ENCODE results near the gene CYP24A1. TPM values are rescaled to one million over a fixed set of nuclear protein-coding genes. Genes with fewer than 3 reads are reported as not detected.

The CYP24A1 gene
- polyA plus RNA-seq, 3 donors, result not detected

GRCh38 chr20:54146672-54147071 is 27.1 kb downstream of the CYP24A1 start:
- H3K4me1 ChIP-seq (ENCODE audit: control insufficient read depth in 1 of 2, insufficient read depth in 2 of 2, low read length in 2 of 2), result no peaks in the 10 kb centered on the region
- intact Hi-C loops (cut with micrococcal nuclease), result no loop called here
- H4K20me1 ChIP-seq (ENCODE audit: insufficient read depth, low read length), result no peaks in the 10 kb centered on the region
- no peaks in the 10 kb centered on the region for H3K79me2 ChIP-seq (ENCODE audit: insufficient read depth, low read length)
- no peaks in the 10 kb centered on the region for H3K36me3 ChIP-seq (replicated peaks in 1 of 2; ENCODE audit: control insufficient read depth in 1 of 2, insufficient read depth in 2 of 2, low read length in 2 of 2)
- DNase-seq, result no peak
- H2AFZ ChIP-seq (ENCODE audit: insufficient read depth, low read depth, low read length, poor library complexity, severe bottlenecking), result no peak overlapping the region
- peaks cover 0 to 2% of the 10 kb centered on the region in 2 donors for H3K9me3 ChIP-seq (replicated peaks in 1 of 2; ENCODE audit: control insufficient read depth in 1 of 2, insufficient read depth in 1 of 2, low read length in 2 of 2)
- H3K4me1 Mint-ChIP-seq, result no peaks in the 10 kb centered on the region
- no CpG with 5 or more reads among the region's 1 CpG for WGBS (ENCODE audit: insufficient coverage)
- peaks cover 4 to 13% (median 11%) of the 10 kb centered on the region in 3 donors for H3K27me3 Mint-ChIP-seq (ENCODE audit: low read depth in 3 of 3)
- no peak overlapping the region for H3K4me3 Mint-ChIP-seq
- no peaks in the 10 kb centered on the region for H3K9me3 Mint-ChIP-seq
- TF ChIP-seq CTCF (IDR thresholded peaks at IDR 0.05), result no peak
- H3K9ac ChIP-seq (ENCODE audit: insufficient read depth, low read length, poor library complexity, severe bottlenecking), result no peak overlapping the region
- H3K27me3 ChIP-seq (ENCODE audit: control insufficient read depth in 2 of 2, insufficient read depth in 2 of 2, low read length in 2 of 2), result peaks cover 0 to 2% of the 10 kb centered on the region in 2 donors
- H3K4me3 ChIP-seq (replicated peaks in 1 of 3; ENCODE audit: low read depth in 2 of 3, low read length in 3 of 3), result no peak overlapping the region
- H3K4me2 ChIP-seq (replicated peaks; ENCODE audit: extremely low read depth, low read length, poor library complexity, severe bottlenecking), result no peak overlapping the region
- H3K27ac Mint-ChIP-seq, result no peak overlapping the region
- H3K27ac ChIP-seq (ENCODE audit: low read depth in 1 of 2, low read length in 2 of 2), result no peak overlapping the region
- H3K36me3 Mint-ChIP-seq, result no peaks in the 10 kb centered on the region

- peaks cover 0 to 2% (median 0%) of the 10 kb centered on the region in 7 donors for H3K9me3 Mint-ChIP-seq
- H3K27ac Mint-ChIP-seq, result no peak overlapping the region
- 100% methylated on average over 2 of the region's 6 CpGs for WGBS (ENCODE audit: insufficient coverage)
- intact Hi-C loops (cut with micrococcal nuclease), result no loop called here
- DNase-seq, result no peak
- H3K36me3 ChIP-seq (replicated peaks in 1 of 2; ENCODE audit: control insufficient read depth in 1 of 2, insufficient read depth in 2 of 2, low read length in 2 of 2), result no peaks in the 10 kb centered on the region
- no peaks in the 10 kb centered on the region for H3K4me1 ChIP-seq (ENCODE audit: control insufficient read depth in 1 of 2, insufficient read depth in 2 of 2, low read length in 2 of 2)
- H3K27me3 Mint-ChIP-seq (ENCODE audit: low read depth in 3 of 3), result peaks cover 9 to 13% (median 11%) of the 10 kb centered on the region in 3 donors
- no peak overlapping the region for H3K9ac ChIP-seq (ENCODE audit: insufficient read depth, low read length, poor library complexity, severe bottlenecking)
- H3K27ac ChIP-seq (ENCODE audit: low read depth in 1 of 2, low read length in 2 of 2), result no peak overlapping the region
- H2AFZ ChIP-seq (ENCODE audit: insufficient read depth, low read depth, low read length, poor library complexity, severe bottlenecking), result no peak overlapping the region
- no peak overlapping the region for H3K4me3 Mint-ChIP-seq
- H3K4me3 ChIP-seq (replicated peaks in 1 of 3; ENCODE audit: low read depth in 2 of 3, low read length in 3 of 3), result no peak overlapping the region
- H3K4me2 ChIP-seq (replicated peaks; ENCODE audit: extremely low read depth, low read length, poor library complexity, severe bottlenecking), result no peak overlapping the region
- H3K27me3 ChIP-seq (ENCODE audit: control insufficient read depth in 2 of 2, insufficient read depth in 2 of 2, low read length in 2 of 2), result peaks cover 0 to 7% of the 10 kb centered on the region in 2 donors
- no peak for TF ChIP-seq CTCF (IDR thresholded peaks at IDR 0.05)
- H4K20me1 ChIP-seq (ENCODE audit: insufficient read depth, low read length), result no peaks in the 10 kb centered on the region
- H3K79me2 ChIP-seq (ENCODE audit: insufficient read depth, low read length), result no peaks in the 10 kb centered on the region
- peaks cover 0 to 3% of the 10 kb centered on the region in 2 donors for H3K9me3 ChIP-seq (replicated peaks in 1 of 2; ENCODE audit: control insufficient read depth in 1 of 2, insufficient read depth in 1 of 2, low read length in 2 of 2)
- no peaks in the 10 kb centered on the region for H3K36me3 Mint-ChIP-seq
- no peaks in the 10 kb centered on the region for H3K4me1 Mint-ChIP-seq
These were observed 28.9 kb downstream of the CYP24A1 start for GRCh38 chr20:54144847-54145414.

Measured in CD14-positive monocyte (primary cell).